ENCODE data around the gene CD33. TPM values are rescaled to one million over a fixed set of nuclear protein-coding genes. Genes with fewer than 3 reads are reported as not detected.
A peak's percentile ranks its signal among the peaks of the same experiment; 100 is the strongest.
"Not testable (repeated sequence)": the region's sequence is repeated elsewhere in the genome, so short reads cannot be mapped to it uniquely, and the experiment has no call there.

The CD33 gene
- total RNA-seq, result 6.5 and 8.7 TPM in 2 replicates

DNA sequence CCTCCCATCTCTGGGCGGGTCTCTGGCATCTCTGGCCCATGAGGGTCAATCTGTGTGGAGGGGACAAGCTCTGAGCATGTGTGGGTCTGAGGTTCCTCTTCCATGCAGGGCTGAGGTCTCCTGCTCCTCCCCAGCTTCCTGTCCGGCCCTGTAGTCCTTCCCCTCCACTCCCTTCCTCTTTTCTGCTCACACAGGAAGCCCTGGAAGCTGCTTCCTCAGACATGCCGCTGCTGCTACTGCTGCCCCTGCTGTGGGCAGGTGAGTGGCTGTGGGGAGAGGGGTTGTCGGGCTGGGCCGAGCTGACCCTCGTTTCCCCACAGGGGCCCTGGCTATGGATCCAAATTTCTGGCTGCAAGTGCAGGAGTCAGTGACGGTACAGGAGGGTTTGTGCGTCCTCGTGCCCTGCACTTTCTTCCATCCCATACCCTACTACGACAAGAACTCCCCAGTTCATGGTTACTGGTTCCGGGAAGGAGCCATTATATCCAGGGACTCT is at the start of gene CD33:
TSS of gene CD33 (plus strand) at position 183 of the 496 bp plus-strand sequence. CDS start at position 222, 39 bp downstream.
- peaks cover 40% of the 10 kb centered on the region for H3K27me3 Mint-ChIP-seq
- H3K9me3 Mint-ChIP-seq; H3K36me3 Mint-ChIP-seq (ENCODE audit: low read depth); intact Hi-C loops (cut with micrococcal nuclease): not testable (repeated sequence)
- H3K4me1 Mint-ChIP-seq, result peaks cover 32% of the 10 kb centered on the region
- DNase-seq, result peak; percentile 62
- H3K27ac Mint-ChIP-seq, result peak within 1 kb of the TSS; percentile 79
- peak within 1 kb of the TSS; percentile 80 for H3K4me3 Mint-ChIP-seq

DNA sequence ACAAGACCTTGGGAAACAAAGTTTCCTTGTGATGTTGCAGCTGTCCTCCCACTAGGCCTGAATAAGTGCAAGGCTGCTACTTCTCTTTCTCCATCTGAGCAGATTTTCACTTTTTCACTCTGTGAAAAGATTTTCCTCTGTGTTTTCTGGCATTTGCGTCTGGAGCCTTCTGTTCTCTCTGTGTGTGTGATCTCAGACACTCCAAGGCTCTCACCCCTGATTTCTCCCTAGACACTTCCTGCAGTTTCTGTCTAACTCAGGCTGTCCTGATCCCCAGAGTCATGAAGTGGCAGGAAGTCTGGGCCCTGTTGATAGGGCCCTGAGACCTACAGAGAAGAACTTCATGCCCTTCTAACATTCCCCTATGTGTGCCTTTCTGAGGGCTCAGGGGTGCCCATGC is 45.6 kb upstream of the CD33 start:
- Mint-ChIP-seq H3K4me3 (no peak overlapping the region), H3K36me3 (ENCODE audit: low read depth) (no peaks in the 10 kb centered on the region), H3K27ac (no peak overlapping the region), H3K4me1 (no peaks in the 10 kb centered on the region), H3K27me3 (peaks cover 10% of the 10 kb centered on the region), H3K9me3 (no peaks in the 10 kb centered on the region)
- intact Hi-C loops (cut with micrococcal nuclease), result no loop called here
- DNase-seq, result no peak

DNA sequence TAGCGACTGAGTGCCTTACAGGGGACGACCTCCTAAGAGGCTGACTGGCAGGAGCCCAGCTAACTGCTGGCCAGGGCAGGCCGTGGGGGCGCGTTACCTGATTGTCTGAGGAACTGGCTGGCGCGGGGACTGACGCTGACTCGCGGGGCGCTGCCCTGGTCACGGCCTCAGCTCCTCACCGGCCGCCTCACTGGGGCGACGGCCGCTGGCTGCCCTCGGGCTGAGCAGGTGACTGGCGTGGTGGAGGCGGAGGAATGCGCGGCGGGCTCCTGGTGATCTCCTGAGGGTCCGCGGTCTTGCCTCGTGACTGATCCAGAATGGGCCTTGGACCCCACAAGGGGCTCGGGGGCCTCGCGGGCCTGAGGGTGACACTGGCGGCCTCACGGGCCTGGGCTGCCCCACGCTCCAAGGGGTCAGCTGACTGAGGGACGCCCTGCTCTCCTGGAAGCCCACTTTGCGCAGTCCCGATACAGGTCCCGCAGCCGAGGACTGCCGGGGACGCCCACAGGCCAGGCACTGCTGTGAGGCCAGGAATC is 43.4 kb upstream of the CD33 start:
- no peaks in the 10 kb centered on the region for H3K36me3 Mint-ChIP-seq (ENCODE audit: low read depth)
- no peak overlapping the region for H3K27ac Mint-ChIP-seq
- peaks cover 13% of the 10 kb centered on the region for H3K27me3 Mint-ChIP-seq
- DNase-seq, result no peak
- H3K4me1 Mint-ChIP-seq, result no peaks in the 10 kb centered on the region
- no peak overlapping the region for H3K4me3 Mint-ChIP-seq
- no peaks in the 10 kb centered on the region for H3K9me3 Mint-ChIP-seq
- intact Hi-C loops (cut with micrococcal nuclease), result no loop called here

DNA sequence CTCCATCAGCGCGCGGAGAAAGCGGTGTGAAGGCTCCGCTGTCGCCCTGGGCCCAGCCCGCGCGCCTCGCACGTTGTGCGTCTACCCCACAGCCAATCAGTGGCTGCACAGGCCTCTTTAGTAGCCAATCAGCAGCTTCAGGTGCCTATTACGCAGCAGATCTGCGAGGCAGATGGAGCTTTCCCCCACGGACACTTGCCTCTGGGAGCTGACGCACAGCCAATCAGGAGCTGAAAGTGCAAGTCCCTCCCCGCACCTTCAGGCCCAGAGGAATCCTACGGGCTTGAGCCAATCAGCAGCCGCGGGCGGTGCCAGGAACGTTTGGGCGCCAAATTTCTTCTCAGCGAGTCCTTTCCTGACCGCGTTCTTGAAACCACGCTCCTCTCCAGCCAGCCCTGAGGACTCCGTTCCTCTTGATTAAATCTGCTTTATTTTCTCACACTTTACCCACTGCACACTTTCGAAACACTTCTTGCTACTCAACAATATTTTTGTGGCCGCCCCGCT is 42.9 kb upstream of the CD33 start:
- Mint-ChIP-seq H3K27ac (no peak overlapping the region), H3K27me3 (peaks cover 13% of the 10 kb centered on the region), H3K4me3 (peak overlapping the region; percentile 58), H3K9me3 (no peaks in the 10 kb centered on the region), H3K4me1 (no peaks in the 10 kb centered on the region), H3K36me3 (ENCODE audit: low read depth) (no peaks in the 10 kb centered on the region)
- intact Hi-C loops (cut with micrococcal nuclease), result no loop called here
- DNase-seq, result no peak

DNA sequence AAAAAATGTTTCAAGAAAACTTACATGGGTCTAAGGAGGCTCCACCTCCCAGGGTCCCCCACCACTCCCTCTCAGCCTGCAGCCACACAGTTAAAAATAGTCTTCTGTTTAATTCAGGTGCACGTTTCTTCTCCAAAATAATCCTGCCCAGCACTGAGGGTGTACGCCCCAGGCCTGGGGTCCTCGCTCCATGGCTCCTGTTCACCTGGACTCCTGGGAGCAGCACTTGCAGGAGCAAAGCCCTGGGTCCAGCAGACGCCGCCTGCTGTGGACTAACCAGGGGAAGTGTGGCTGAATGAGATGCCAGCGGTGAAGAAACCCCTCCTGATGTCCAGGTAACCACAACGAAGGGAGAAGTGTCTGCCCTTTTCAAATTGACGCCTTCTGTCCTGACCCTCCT is 41.3 kb upstream of the CD33 start:
- no peaks in the 10 kb centered on the region for H3K36me3 Mint-ChIP-seq (ENCODE audit: low read depth)

DNA sequence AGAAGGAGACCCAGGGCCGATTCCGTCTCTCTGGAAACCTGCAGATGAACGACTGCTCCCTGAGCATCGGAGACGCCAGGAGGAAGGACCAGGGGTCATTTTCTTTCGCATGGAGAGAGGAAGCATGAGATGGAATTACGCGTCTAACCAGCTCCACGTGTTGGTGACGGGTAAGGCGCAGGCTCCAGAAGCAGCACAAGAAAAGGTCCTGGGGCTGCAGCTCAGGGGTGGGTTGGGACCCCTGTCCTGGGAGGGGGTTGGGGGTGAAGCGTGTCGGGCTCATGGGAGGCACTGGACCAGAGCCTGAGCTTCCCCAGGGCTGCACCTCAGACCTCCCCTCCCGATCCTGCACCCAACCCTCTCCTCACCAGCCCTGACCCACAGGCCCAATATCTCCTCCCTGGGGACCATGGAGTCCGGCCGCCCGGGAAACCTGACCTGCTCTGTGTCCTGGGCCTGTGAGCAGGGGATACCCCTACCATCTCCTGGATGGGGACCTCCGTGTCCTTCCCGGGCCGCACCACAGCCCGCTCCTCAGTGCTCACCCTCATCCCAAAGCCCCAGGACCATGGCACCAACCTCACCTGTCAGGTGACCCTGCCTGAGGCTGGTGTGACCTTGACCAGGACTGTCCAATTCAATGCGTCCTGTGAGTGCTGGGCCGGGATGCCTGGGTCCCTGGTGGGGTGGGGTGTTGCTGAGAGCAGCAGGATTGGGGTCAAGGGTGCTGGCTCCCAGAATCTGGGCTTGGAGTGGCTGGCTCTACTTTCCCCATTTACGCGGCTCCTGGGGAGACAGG is 39.6 kb upstream of the CD33 start:
- Mint-ChIP-seq H3K4me3 (no peak overlapping the region), H3K9me3 (no peaks in the 10 kb centered on the region)
- intact Hi-C loops (cut with micrococcal nuclease), result no loop called here

More for the DNA sequence above, 41.3 kb upstream of the CD33 start:
- intact Hi-C loops (cut with micrococcal nuclease), result no loop called here
- Mint-ChIP-seq H3K27me3 (peaks cover 10% of the 10 kb centered on the region), H3K9me3 (no peaks in the 10 kb centered on the region), H3K4me3 (no peak overlapping the region), H3K27ac (no peak overlapping the region), H3K4me1 (no peaks in the 10 kb centered on the region)
- DNase-seq, result no peak

DNA sequence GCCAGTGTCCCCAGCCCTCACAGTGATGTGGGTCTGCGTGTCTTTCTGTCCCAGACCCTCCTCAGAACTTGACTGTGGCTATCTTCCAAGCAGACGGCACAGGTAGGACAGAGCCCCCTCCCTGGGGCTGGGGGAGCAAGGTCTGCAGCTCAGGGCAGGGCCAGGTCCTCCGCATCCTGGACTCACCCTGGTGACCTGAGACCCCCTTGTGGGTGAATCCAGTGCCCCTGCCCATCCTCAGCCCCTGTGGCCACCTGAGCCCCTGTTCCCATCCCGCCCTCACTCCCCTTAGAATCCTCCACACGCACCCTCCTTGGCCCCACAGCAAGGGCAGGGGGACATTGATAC is 39.0 kb upstream of the CD33 start:
- no peaks in the 10 kb centered on the region for H3K9me3 Mint-ChIP-seq
- no peak for DNase-seq

More for the DNA sequence above, 39.6 kb upstream of the CD33 start:
- H3K27me3 Mint-ChIP-seq, result peaks cover 10% of the 10 kb centered on the region
- H3K27ac Mint-ChIP-seq, result no peak overlapping the region
- no peak for DNase-seq
- no peaks in the 10 kb centered on the region for H3K4me1 Mint-ChIP-seq
- H3K36me3 Mint-ChIP-seq (ENCODE audit: low read depth), result no peaks in the 10 kb centered on the region

DNA sequence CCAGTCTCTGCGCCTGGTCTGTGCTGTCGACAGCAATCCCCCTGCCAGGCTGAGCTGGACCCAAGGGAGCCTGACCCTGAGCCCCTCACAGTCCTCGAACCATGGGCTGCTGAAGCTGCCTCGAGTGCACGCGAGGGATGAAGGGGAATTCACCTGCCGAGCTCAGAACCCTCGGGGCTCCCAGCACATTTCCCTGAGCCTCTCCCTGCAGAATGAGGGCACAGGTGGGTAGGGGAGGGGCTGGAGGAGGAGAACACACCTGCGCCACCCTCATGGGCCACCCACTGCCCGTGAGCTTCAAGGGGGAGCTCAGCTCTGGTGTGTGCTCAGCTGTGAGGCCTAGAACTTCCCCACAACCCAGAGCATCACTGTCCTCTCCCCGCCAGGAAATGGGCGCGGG is 38.6 kb upstream of the CD33 start:
- no peak for DNase-seq
- Mint-ChIP-seq H3K4me1 (no peaks in the 10 kb centered on the region), H3K27ac (no peak overlapping the region), H3K9me3 (no peaks in the 10 kb centered on the region), H3K4me3 (no peak overlapping the region), H3K36me3 (ENCODE audit: low read depth) (no peaks in the 10 kb centered on the region), H3K27me3 (peaks cover 10% of the 10 kb centered on the region)
- intact Hi-C loops (cut with micrococcal nuclease), result no loop called here

More for the DNA sequence above, 39.0 kb upstream of the CD33 start:
- no peak overlapping the region for H3K27ac Mint-ChIP-seq
- no peak overlapping the region for H3K4me3 Mint-ChIP-seq
- intact Hi-C loops (cut with micrococcal nuclease), result no loop called here
- no peaks in the 10 kb centered on the region for H3K4me1 Mint-ChIP-seq
- no peaks in the 10 kb centered on the region for H3K36me3 Mint-ChIP-seq (ENCODE audit: low read depth)
- peaks cover 10% of the 10 kb centered on the region for H3K27me3 Mint-ChIP-seq

DNA sequence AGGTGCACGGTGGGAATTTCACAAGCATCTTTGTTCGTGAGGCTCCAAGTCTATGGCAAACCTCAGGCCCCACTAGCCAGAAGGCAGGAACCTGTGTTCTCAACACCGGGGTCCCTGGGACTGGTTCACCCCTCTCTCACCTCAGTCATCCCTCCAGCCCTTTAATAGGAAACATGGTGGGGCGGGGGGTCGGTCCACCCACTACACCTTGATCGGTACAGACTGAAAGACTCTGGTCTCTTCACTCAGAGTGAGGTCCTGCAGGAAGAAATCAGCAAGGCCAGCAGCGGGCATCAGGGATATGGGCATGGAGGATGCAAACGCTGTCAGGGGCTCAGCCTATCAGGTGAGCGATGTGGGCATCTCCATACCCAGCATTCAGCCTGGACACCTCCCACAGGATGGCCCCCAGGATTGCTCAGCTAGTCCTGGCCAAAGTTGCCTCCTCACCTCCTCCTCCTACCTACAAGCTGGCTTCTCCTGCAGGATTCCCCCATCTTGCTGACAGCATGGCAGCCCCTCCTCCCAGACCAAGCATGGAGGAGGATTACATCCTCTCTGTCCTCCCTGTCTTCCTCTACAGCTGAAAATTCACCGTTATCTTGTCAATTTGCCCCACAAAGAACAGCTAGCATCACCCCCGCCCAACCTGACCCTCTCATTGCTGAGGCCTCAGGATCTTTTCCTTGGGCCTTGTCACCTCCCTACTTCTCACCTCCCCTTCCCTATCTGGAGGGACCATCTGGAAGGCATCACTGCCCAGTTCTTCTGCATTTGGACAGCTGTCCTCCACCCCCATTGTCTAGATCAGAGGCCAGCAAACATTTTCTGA is 37.3 kb upstream of the CD33 start:
- DNase-seq, result no peak
- intact Hi-C loops (cut with micrococcal nuclease), result no loop called here
- peaks cover 10% of the 10 kb centered on the region for H3K27me3 Mint-ChIP-seq
- H3K27ac Mint-ChIP-seq, result no peak overlapping the region
- H3K36me3 Mint-ChIP-seq (ENCODE audit: low read depth), result no peaks in the 10 kb centered on the region
- no peaks in the 10 kb centered on the region for H3K9me3 Mint-ChIP-seq
- H3K4me1 Mint-ChIP-seq, result no peaks in the 10 kb centered on the region
- H3K4me3 Mint-ChIP-seq, result no peak overlapping the region

DNA sequence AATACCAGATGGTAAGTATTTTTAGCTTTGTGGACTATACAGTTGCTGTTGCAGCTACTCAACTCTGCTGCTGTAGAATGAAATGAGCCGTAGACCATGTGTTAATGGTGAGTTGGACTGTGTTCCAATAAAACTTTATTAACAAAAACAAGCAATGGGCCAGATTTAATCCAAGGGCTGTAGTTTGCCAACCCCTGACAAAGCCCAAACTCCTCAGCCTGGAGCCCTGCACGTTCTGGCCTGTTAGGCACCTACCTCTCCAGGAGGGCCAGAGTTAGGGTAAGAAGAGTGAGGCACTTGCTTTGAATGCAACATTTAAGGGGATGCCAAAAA is 36.7 kb upstream of the CD33 start:
- Mint-ChIP-seq H3K9me3 (no peaks in the 10 kb centered on the region), H3K36me3 (ENCODE audit: low read depth) (no peaks in the 10 kb centered on the region), H3K4me1 (no peaks in the 10 kb centered on the region), H3K27me3 (peaks cover 10% of the 10 kb centered on the region), H3K27ac (no peak overlapping the region), H3K4me3 (no peak overlapping the region)
- no peak for DNase-seq
- intact Hi-C loops (cut with micrococcal nuclease), result no loop called here

DNA sequence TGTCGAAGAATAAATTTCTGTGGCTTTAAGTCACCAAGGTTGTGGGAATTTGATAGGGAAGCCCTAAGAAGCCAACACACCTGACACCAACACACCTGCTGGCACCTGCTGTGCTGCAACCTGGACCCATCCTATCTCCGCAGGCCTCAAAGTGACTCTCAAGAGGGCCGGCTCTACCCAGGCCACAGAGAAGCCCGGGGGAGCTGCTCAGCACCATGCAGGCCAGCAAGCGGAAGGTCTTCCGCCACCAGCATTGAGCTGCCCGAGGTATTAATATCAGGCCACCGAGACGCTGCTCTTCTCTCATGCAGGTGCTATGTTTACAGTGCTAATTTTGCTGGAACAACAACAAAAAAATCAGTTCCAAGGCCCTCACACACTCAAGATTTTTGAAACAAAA is 32.2 kb upstream of the CD33 start:
- H3K27ac Mint-ChIP-seq, result no peak overlapping the region
- peaks cover 5% of the 10 kb centered on the region for H3K4me1 Mint-ChIP-seq
- no peaks in the 10 kb centered on the region for H3K27me3 Mint-ChIP-seq
- no peak overlapping the region for H3K4me3 Mint-ChIP-seq
- H3K36me3 Mint-ChIP-seq (ENCODE audit: low read depth), result no peaks in the 10 kb centered on the region
- intact Hi-C loops (cut with micrococcal nuclease), result no loop called here
- no peak for DNase-seq
- no peaks in the 10 kb centered on the region for H3K9me3 Mint-ChIP-seq

DNA sequence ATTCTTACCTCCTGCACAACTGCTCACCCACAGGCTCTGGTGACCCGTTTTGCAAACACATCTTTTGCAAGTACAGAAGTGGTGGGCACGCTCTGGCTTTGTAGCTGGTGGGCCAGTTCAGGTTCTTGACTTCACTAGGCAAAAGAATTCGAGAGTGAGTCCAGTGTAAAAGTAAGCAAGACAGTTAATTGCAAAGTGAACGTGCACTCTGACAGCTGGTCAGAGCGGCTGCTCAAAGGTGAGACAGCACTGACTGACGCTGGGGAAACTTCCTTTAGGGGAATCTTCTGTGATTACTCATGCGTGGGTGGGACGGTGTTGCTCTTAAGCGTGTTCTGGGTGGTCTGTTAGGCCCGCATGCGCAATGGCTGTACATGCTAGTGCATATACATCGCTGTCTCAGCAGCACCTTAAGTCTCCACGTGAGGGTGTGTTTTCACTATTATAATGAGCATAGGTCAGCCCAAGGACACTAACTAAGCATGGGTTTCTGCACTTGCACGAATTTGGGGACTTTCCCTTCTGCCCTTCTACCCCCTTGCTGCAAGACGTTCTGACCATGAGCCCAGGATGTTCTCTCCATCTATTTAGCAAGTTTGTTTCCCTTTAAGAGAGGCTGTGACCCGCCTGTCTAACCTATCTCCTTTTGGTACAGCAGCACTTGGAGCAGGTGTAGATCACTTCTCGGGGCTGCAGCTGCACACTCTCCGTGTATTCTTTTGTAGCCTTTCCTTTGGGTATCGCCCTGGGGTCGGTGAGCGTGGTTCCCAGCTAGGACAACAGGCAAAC is 30.2 kb upstream of the CD33 start:
- Mint-ChIP-seq H3K27me3 (no peaks in the 10 kb centered on the region), H3K9me3 (no peaks in the 10 kb centered on the region), H3K4me3 (no peak overlapping the region)

DNA sequence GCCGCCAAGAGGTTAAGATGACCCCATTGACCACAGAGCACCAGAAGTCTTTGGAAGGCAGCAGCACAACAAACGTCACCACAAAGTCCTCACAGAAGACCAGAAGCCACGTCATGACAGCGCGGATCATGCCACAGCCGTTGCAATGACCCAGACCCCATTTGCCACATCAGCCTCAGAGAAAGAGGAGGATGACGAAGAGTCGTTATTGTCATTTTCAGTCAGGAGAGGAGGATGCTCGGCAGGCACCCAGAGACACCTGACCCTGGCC is 29.6 kb upstream of the CD33 start:
- H3K27me3 Mint-ChIP-seq, result no peaks in the 10 kb centered on the region
- H3K4me3 Mint-ChIP-seq, result no peak overlapping the region
- intact Hi-C loops (cut with micrococcal nuclease), result no loop called here
- H3K36me3 Mint-ChIP-seq (ENCODE audit: low read depth), result no peaks in the 10 kb centered on the region
- peaks cover 5% of the 10 kb centered on the region for H3K4me1 Mint-ChIP-seq
- no peak overlapping the region for H3K27ac Mint-ChIP-seq
- DNase-seq, result no peak
- no peaks in the 10 kb centered on the region for H3K9me3 Mint-ChIP-seq

More for the DNA sequence above, 30.2 kb upstream of the CD33 start:
- Mint-ChIP-seq H3K36me3 (ENCODE audit: low read depth) (no peaks in the 10 kb centered on the region), H3K4me1 (peaks cover 5% of the 10 kb centered on the region), H3K27ac (no peak overlapping the region)
- no peak for DNase-seq
- intact Hi-C loops (cut with micrococcal nuclease), result no loop called here

Measured in activated CD4-positive, alpha-beta T cell treated with anti-CD3 and anti-CD28 coated beads, Interleukin-2, amount 10 ng/mL, durations not matched to agents 24 days and 14 days (primary cell).